Endodermal cell (in vitro differentiated cells): Measurements from ENCODE around the gene ZBTB20. TPM values are rescaled to one million over a fixed set of nuclear protein-coding genes. Genes with fewer than 3 reads are reported as not detected.

Experiments
- DNase-seq: peaks from one replicate; pipeline ENCODE4 v3.0.0-alpha.2; 2017
- H3K27ac ChIP-seq: 2 replicates; pipeline ENCODE4 v1.5.1; 2013; ENCODE audit warnings: mild to moderate bottlenecking, low read depth, low read length, moderate library complexity
- H3K27me3 ChIP-seq: 2 replicates; pipeline ENCODE4 v1.6.1; 2013; ENCODE audit warnings: mild to moderate bottlenecking, low read length, moderate library complexity; ENCODE audit not compliant: insufficient read depth, control insufficient read depth, poor library complexity, severe bottlenecking
- H3K36me3 ChIP-seq: 2 replicates; pipeline ENCODE4 v1.7.0; 2013; ENCODE audit warnings: mild to moderate bottlenecking, low read length, moderate library complexity; ENCODE audit not compliant: control insufficient read depth, insufficient read depth
- H3K4me1 ChIP-seq: one replicate; pipeline ENCODE4 v1.7.0; 2013; ENCODE audit warnings: low read length; ENCODE audit not compliant: control insufficient read depth, insufficient read depth
- H3K4me3 ChIP-seq: 2 replicates; pipeline ENCODE4 v1.5.1; 2013; ENCODE audit warnings: mild to moderate bottlenecking, low read length, moderate library complexity
- H3K9ac ChIP-seq: 2 replicates; pipeline ENCODE4 v1.6.1; 2013; ENCODE audit warnings: mild to moderate bottlenecking, low read length, moderate library complexity; ENCODE audit not compliant: poor library complexity, severe bottlenecking; ENCODE audit errors: extremely low read depth
- H3K9me3 ChIP-seq: 2 replicates; pipeline ENCODE4 v1.6.1; 2013; ENCODE audit warnings: mild to moderate bottlenecking, low read length, moderate library complexity; ENCODE audit not compliant: control insufficient read depth
- H3K27ac Mint-ChIP-seq: 2 replicates; pipeline ENCODE4 v1.8.0; 2020; ENCODE audit warnings: mixed read lengths
- H3K27me3 Mint-ChIP-seq: 2 replicates; pipeline ENCODE4 v1.8.0; 2021; ENCODE audit warnings: mild to moderate bottlenecking, mixed read lengths; ENCODE audit not compliant: insufficient read depth
- H3K36me3 Mint-ChIP-seq: 2 replicates; pipeline ENCODE4 v1.8.0; 2020; ENCODE audit warnings: low read depth, mixed read lengths
- H3K4me1 Mint-ChIP-seq: 2 replicates; pipeline ENCODE4 v1.8.0; 2020; ENCODE audit warnings: mixed read lengths
- H3K4me3 Mint-ChIP-seq: 2 replicates; pipeline ENCODE4 v1.8.0; 2020; ENCODE audit warnings: mild to moderate bottlenecking, moderate library complexity, mixed read lengths
- H3K9me3 Mint-ChIP-seq: 2 replicates; pipeline ENCODE4 v1.8.0; 2020; ENCODE audit warnings: mild to moderate bottlenecking, mixed read lengths
- CTCF ChIP-seq: fragments of 200-600 bp; sonication (generic); conservative IDR thresholded peaks from 2 replicates; pipeline ENCODE4 v1.5.0; 2021; ENCODE audit warnings: antibody characterized with exemption, mild to moderate bottlenecking
- WGBS, 2 experiments: methylation state at CpG; one replicate each; pipeline versions ENCODE4 v1.1.5 to v1.1.7; 2013; ENCODE audit warnings: missing lambda C conversion rate in 2 of 2, mixed read lengths in 1 of 2; ENCODE audit not compliant: insufficient coverage in 1 of 2, insufficient read length in 1 of 2; 5-methylcytosine and 5-hydroxymethylcytosine counted together
- total RNA-seq, 2 donors: library from RNA; stranded (reverse); fragmentation: NEBNext Ultra II Directional in 1 of 2; extraction: Animal tissue kit (Norgen Biotek cat#: 25700) in 1 of 2; gene quantifications; 2 replicates in 1 of 2; 3 replicates in 1 of 2; pipeline ENCODE4 v1.2.1, GENCODE V29; 2021

Gene ZBTB20
- total RNA-seq, 2 donors from 2014 or later = 1.6 to 2.9 TPM

DNA sequence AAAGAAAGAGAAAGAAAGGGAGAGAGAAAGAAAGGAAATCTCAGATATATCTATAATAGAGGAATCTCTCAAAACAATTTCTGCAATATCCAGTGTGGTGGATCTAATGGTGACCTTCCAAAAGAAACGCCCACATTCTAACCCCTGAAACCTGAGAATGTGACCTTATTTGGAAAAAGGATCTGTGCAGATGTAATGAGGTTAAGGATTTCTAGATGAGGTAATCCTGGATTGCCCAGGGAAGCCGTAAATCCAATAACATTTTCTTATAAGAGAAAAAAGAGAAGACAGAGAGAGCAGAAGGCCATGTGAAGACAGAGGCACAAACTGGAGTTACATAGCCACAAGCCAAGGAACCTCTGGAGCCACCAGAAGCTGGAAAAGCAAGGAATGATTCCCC, 307.6 kb downstream of the ZBTB20 start:
- no peaks in the 10 kb centered on the region for H3K36me3 Mint-ChIP-seq
- no peaks in the 10 kb centered on the region for H3K9me3 ChIP-seq
- H3K27ac Mint-ChIP-seq = no peak overlapping the region
- TF ChIP-seq CTCF = no peak
- no peak overlapping the region for H3K27ac ChIP-seq
- no peaks in the 10 kb centered on the region for H3K27me3 ChIP-seq
- H3K9me3 Mint-ChIP-seq = no peaks in the 10 kb centered on the region
- H3K36me3 ChIP-seq = no peaks in the 10 kb centered on the region
- peaks cover 6% of the 10 kb centered on the region for H3K4me1 ChIP-seq
- H3K4me1 Mint-ChIP-seq = peaks cover 17% of the 10 kb centered on the region
- no peak for DNase-seq
- H3K9ac ChIP-seq = no peak overlapping the region
- H3K4me3 Mint-ChIP-seq = no peak overlapping the region
- H3K4me3 ChIP-seq = no peak overlapping the region
- H3K27me3 Mint-ChIP-seq = peaks cover 15% of the 10 kb centered on the region
- 97% methylated on average over 2 of the region's 2 CpGs; no CpG with 5 or more reads in 1 of the 2 experiments for WGBS, 2 experiments

DNA sequence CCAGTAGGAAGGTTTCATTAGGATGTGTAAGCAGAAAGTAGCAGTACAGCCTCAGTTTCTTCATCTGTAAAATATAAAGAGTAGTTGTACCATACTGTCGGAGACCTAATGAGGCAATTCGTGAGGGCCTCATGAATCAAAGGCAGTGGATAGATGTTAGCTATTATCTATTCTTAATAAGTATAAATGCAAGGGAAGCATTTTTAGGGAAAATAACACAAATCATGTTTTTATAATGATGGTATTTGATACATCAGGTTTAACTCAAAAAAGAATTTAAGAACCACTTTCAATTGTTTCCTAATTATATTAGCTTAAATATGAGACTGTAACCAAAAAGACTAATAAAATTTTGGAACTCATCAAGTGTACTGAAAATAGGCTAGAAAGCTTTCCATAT, 309.1 kb downstream of the ZBTB20 start:
- H3K9me3 Mint-ChIP-seq = no peaks in the 10 kb centered on the region
- Histone ChIP-seq H3K27ac (no peak overlapping the region), H3K36me3 (no peaks in the 10 kb centered on the region), H3K9me3 (no peaks in the 10 kb centered on the region), H3K4me1 (peaks cover 8% of the 10 kb centered on the region), H3K9ac (no peak overlapping the region), H3K4me3 (no peak overlapping the region), H3K27me3 (no peaks in the 10 kb centered on the region)
- peaks cover 24% of the 10 kb centered on the region for H3K4me1 Mint-ChIP-seq
- no peak for DNase-seq
- no peak for TF ChIP-seq CTCF
- H3K4me3 Mint-ChIP-seq = no peak overlapping the region
- no peak overlapping the region for H3K27ac Mint-ChIP-seq
- 87% methylated on average over 2 of the region's 2 CpGs; no CpG with 5 or more reads in 1 of the 2 experiments for WGBS, 2 experiments
- no peaks in the 10 kb centered on the region for H3K36me3 Mint-ChIP-seq
- H3K27me3 Mint-ChIP-seq = peaks cover 15% of the 10 kb centered on the region

DNA sequence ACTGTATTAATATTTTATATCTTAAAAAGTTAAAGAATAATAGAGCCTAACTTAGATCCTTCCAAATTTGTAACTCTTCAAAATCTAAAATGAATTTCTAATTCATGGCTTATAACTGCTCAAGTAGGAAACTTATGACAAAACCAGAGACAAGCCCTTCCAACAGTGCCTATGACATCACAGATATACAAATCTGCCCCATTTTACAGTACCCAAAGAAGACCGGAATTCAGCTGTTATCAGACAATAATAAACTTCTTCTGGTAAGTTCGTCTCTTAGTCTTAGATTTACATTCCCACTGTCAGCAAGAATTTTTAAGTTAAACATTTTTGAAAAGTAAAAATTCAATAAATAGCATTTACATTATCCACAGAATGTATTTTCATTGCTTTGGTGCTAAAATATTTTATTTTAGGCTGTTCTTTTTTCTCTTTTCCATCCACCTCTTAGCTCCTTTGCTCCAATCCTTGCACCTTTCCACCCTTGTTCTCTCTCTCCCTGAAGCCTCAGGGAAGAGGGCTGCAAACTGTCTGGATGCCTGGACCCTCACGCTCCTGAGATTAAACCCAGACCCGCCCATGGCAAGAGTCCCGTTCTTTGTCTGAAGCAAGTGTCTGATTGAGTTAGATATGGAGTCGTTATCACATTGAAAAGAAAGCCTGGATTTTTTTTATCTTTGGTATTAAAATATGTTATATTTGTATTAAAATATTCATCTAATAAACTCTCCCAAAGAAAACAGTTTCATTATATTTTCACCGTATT, 312.7 kb downstream of the ZBTB20 start:
- no peaks in the 10 kb centered on the region for H3K36me3 ChIP-seq
- Mint-ChIP-seq H3K27ac (no peak overlapping the region), H3K36me3 (no peaks in the 10 kb centered on the region), H3K27me3 (peaks cover 15% of the 10 kb centered on the region), H3K4me3 (no peak overlapping the region), H3K9me3 (no peaks in the 10 kb centered on the region), H3K4me1 (peaks cover 30% of the 10 kb centered on the region)
- no peak overlapping the region for H3K4me3 ChIP-seq
- no peak for DNase-seq
- 0 to 77% methylated on average over 1 to 7 of the region's 7 CpGs for WGBS, 2 experiments
- H3K4me1 ChIP-seq = peaks cover 16% of the 10 kb centered on the region
- no peak overlapping the region for H3K27ac ChIP-seq
- no peaks in the 10 kb centered on the region for H3K27me3 ChIP-seq
- TF ChIP-seq CTCF = no peak
- H3K9me3 ChIP-seq = no peaks in the 10 kb centered on the region
- H3K9ac ChIP-seq = no peak overlapping the region
